Measurements from ENCODE around the gene CDC26.

CDC26 gene

DNA sequence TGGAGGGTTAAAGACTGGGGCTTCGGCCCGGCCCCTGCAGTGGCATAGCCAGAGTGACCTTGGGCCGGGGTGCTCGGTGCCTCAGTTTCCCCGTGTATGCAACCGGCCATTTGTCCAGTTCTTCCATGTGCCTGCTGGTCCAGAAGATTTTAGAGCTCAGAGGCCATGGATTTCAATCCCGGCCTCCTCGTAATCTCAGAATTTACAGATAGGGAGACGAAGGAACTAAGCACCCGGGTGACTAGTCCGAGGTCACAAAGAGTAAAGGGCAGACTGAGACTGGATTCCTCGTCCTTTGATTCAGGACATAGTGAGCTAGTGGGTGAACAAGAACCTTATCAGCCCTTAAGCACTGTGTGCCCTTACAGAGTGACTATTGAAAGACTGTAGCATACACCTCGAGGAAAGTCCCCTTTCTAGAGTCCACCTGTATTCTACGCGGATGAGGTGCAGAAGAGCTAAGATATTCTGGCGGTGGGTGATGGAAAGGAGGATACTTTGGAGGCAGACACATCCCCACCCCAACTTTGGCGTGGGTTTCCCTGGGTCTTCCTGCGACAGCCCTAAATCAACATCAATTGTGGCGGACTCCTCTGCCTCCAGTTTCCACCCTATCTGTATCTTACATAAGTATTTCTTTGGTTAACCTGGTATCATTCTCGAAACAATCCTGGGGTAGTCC lies 53.4 kb downstream of the CDC26 start:
- no peak for DNase-seq (ENCODE audit: low read depth in 1 of 2, low spot score in 1 of 2)
- in situ Hi-C loops (cut with HindIII; ENCODE audit: low pct_unique_long_range_greater_than_20kb, low sequenced_read_pairs): no loop called here
- TF ChIP-seq JUND (IDR thresholded peaks at IDR 0.05; ENCODE audit: low read depth): no peak

DNA sequence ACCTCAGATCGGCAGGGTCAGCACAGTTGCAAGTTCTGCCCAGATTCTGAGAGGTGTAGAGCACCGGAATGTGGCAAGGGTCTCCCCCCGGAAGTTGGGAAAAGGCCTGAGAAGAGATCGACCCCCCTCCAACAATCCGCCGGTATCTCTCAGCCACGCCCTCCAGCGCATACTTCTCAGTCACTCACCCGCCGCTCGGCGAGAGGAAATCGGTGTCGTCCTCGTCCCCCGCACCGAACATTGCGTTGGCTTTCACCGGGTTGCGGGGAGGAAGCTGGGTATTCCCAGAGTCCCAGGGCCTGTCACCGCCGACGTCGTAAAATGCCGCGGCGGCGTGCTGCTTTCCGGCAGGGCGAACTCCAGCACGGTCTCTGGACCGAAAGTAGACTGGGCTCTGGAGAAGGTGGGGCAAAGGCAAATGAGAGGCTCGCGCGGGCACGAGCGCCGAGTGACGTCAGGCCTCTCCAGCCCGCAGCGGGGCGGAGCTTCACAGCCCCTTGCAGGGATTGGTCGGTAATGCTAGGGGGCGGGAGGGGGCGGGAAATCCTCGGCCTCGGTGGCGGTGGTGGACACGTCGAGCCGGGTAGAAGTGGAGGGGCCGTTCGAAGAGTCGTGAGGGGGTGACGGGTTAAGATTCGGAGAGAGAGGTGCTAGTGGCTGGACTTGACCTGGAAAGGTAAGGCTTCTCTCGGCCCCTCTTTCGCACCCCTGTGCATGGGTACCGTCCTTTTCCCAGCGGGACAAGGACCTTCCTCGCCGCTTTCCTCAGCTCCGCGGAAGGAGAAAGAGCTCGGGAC lies 54.2 kb downstream of the CDC26 start, which contains the start of the genes FKBP15 and SLC31A1:
TSS of gene FKBP15 (minus strand) at position 275 of the 797 bp plus-strand sequence. CDS start at position 241, 34 bp downstream.
TSS of gene SLC31A1 (plus strand) at position 542 of the 797 bp plus-strand sequence. CDS start 34,605 bp downstream, outside the sequence.
- in situ Hi-C loops (cut with HindIII; ENCODE audit: low pct_unique_long_range_greater_than_20kb, low sequenced_read_pairs): no loop called here

DNA sequence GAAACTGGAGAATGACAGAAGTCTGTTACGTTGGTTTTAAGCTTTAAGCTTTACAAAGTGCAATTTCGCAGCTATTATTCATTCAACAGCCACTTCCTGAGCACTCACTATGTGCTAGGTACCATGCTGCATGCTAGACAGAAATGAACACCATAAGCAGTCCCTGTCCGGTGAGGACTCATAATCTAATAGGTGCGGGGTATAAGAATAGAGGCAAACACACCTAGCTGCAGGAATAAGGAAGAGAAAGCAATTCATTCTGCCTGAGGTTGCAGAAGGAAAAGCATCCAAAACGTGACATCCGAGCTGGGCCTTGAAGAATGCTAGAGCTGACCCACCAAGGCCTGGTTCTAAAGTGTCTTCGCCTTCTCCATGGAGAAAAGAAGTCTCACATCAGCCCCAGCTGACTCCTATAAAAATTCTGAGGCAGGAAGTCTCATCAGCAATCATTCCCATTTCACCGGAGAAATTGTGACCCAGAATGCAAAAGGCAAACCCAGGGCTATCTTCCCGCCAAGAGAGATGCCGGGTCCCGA lies 54.8 kb downstream of the CDC26 start:
- TF ChIP-seq JUND (IDR thresholded peaks at IDR 0.05; ENCODE audit: low read depth): no peak
- in situ Hi-C loops (cut with HindIII; ENCODE audit: low pct_unique_long_range_greater_than_20kb, low sequenced_read_pairs): no loop called here
- peak in 1 of 2 experiments; percentile 18 for DNase-seq (ENCODE audit: low read depth in 1 of 2, low spot score in 1 of 2)

More for the DNA sequence above, 54.2 kb downstream of the CDC26 start, which contains the start of the genes FKBP15 and SLC31A1:
- peak; percentile 95 to 99 for DNase-seq (ENCODE audit: low read depth in 1 of 2, low spot score in 1 of 2)
- TF ChIP-seq JUND (IDR thresholded peaks at IDR 0.05; ENCODE audit: low read depth): no peak

DNA sequence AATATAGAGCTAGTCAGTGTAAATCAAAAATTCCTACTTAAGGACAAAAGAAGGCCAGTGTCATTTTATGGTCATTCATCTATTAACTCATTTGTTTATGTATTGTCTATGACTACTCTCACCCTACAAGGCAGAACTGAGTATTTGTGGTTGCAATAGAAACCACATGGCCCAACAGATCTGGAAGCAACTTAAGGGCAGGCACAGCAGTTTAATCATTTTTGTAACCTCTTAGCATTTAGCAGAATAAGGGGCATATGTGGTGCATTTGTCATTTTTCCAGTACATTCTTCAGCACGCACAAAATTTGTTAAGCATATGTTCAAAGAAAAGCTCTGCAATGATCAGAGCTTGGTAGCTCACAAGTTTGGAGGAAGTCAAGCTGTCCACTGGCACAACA lies 55.4 kb downstream of the CDC26 start:
- no peak for DNase-seq (ENCODE audit: low read depth in 1 of 2, low spot score in 1 of 2)

DNA sequence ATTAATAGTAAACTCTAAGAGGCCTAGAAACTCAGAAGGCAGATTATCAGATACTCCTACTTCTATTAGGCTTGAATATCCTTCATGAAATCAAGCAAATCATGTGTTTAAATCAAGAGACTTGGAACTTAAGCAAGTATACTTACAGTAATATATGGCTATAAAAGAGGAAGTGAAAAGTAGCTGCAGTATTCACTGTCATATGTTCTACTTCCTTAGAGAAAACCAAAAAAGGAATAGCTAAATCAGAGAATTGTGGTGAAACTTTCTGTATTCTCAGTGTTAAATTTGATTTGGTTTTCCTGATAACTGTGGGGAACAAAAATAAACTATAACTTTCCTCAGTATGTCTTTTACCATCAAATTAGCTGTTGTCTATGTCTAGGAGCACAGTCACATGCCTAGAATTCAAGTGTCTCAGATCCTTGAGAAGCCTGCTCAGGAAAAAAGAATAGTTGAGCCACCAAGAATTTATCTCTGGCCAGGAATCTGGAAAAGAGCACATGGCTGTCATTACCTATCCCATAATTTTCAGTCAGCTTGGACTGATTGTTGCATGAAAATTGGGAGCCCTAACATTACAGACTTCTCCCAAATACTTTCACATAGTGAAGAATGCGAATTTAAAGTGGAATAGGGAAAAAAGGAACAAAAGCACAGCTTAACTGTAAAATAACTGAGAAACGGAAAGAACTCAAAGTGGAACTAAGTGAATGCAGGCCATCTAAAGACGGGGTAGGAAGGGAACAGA lies 56.0 kb downstream of the CDC26 start:
- in situ Hi-C loops (cut with HindIII; ENCODE audit: low pct_unique_long_range_greater_than_20kb, low sequenced_read_pairs): no loop called here
- TF ChIP-seq JUND (IDR thresholded peaks at IDR 0.05; ENCODE audit: low read depth): no peak
- DNase-seq (ENCODE audit: low read depth in 1 of 2, low spot score in 1 of 2): no peak

More for the DNA sequence above, 55.4 kb downstream of the CDC26 start:
- TF ChIP-seq JUND (IDR thresholded peaks at IDR 0.05; ENCODE audit: low read depth): no peak
- in situ Hi-C loops (cut with HindIII; ENCODE audit: low pct_unique_long_range_greater_than_20kb, low sequenced_read_pairs): no loop called here
